Fibroblast of mammary gland (primary cell): Measurements from ENCODE around the gene DYRK4.

Experiments used
- DNase-seq: peaks from one replicate; pipeline ENCODE4 v3.0.0-alpha.2; 2010; ENCODE audit warnings: low read depth
- H3K4me3 ChIP-seq: 2 replicates; pipeline ENCODE4 v1.5.1; 2011; ENCODE audit warnings: low read depth, mild to moderate bottlenecking, low read length, moderate library complexity; ENCODE audit not compliant: control insufficient read depth
- CTCF ChIP-seq: conservative IDR thresholded peaks from 2 replicates; pipeline ENCODE4 v1.5.1; 2011; ENCODE audit warnings: low read depth, low read length, inconsistent platforms; ENCODE audit not compliant: control insufficient read depth, insufficient read depth

The DYRK4 gene

DNA sequence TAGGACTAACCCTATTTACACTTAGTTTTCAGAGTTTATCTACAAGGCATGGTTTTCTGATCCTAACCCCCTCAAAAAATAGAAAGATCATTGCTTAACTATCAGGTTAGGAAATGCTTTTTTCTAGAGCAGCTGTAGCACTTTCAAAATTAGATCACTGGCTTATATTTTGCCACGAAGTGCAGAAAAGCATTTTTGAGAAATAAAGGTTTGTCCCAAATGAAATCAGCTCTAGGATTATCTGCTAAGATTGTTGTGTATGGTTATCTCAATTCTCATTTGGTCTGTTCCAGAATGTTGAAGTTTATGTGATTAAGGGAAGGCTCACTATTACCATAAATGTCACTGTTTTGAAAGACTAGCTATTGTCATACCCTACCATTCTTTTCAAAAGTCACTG lies 9.8 kb upstream of the DYRK4 start:
- no peak overlapping the region for H3K4me3 ChIP-seq
- DNase-seq: no peak
- no peak for TF ChIP-seq CTCF

GRCh38 chr12:4553943-4554342 lies 8.1 kb upstream of the DYRK4 start:
- no peak for TF ChIP-seq CTCF
- DNase-seq: no peak
- H3K4me3 ChIP-seq: no peak overlapping the region

DNA sequence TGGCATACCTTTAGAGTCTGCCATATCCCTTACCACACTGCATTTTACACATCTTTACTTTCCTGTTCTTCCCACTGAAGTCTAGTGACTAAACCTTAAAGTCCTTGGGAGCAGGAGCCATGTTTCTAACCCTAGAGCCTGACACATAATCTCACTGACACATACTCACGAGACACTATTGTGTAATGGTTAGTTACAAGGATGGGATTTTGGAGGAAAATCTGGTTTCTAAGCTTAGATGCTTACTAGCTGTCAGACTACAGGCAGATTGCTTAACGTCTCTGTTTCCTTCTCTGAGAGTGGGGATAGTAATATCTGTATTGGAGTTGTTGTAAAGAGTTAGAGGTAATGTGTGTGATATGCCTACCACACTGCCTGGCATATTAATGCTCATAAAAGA lies 6.2 kb upstream of the DYRK4 start:
- no peak for TF ChIP-seq CTCF
- H3K4me3 ChIP-seq: no peak overlapping the region
- DNase-seq: peak; percentile 40

DNA sequence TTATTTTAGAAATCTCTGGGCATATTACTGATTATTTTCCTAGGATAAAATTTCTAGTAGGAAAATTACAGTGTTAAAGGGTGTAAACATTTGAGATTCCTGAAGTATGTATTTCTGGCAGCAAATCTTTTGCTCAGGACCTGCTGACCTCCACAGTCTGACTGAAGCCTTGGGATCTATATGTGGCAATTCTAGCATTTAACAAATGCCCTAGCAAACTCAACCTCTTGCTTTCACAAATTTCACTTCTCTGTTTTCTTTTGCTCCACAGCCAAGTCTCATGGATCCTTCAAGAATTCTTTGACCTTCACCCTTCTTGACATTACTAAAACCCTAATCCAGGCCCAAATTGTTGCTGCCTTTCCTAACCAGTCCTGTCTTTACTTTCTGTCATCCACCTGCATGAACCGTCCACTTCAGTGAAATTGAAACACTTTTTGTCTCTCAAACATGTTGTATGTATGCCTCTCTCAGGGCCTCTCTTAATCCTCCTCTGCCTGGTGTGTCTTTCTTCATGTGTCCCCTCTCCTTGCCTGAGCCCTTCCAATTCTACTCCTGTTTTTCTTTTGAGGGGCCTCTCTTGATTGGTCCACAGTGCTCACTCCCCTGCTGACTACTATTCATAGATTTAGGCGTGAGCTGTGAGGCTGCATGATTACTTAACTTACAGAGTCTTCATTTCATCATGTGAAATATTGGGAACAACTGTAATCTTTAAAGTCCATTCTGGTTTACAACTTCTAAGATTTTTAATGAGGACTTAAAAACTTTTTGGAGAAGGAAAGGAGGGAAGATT lies 5.1 kb upstream of the DYRK4 start:
- no peak for DNase-seq
- no peak for TF ChIP-seq CTCF
- no peak overlapping the region for H3K4me3 ChIP-seq

GRCh38 chr12:4557586-4557985 lies 4.4 kb upstream of the DYRK4 start:
- DNase-seq: no peak
- TF ChIP-seq CTCF: no peak
- H3K4me3 ChIP-seq: no peak overlapping the region

DNA sequence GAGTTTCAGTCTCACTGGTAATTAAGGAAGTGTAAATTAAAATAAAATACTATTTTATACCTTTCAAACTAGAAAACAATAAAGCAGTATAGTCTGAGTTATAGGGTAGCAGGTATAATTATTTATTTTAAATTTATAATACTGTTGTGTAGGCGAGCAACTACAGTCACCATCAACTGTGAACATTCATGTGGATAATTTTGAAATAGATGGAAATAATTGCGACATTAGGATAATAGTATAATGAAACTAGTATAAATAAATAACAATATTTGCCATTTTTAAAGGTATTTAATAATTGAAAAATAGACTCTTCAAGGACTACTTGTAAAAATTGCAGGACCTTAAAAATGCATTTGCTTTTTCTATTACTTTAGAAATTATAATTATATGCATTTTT lies 3.8 kb upstream of the DYRK4 start:
- no peak for DNase-seq
- no peak overlapping the region for H3K4me3 ChIP-seq
- no peak for TF ChIP-seq CTCF
